HG02759 (cell line): ENCODE data around the gene EPS8L2.

Experiments
- ATAC-seq: cut with Tn5 transposase; IDR thresholded peaks from one replicate; pipeline ENCODE4 v1.9.1; 2021; ENCODE audit warnings: mild to moderate bottlenecking, moderate library complexity; ENCODE audit not compliant: unreplicated experiment

EPS8L2 gene

DNA sequence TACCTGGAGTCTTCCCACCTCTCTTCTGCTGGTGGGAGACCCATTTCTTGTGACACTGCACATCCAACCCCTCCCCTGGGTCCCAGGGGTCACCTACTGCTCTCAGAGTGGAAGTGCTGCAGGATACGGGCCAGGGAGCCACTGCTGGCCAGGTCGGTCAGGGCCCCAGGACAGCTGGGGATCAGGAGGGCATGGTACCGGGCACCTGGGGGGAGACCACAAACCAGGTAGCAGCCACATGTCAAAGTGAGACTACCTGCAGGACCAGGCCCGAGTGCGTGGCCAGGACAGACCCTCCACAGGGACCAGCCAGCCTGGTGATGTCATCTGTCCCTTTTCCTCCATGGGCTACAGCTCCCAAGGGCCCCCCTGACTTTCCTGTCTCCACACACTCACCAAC lies 67.4 kb downstream of the EPS8L2 start:
- no peak for ATAC-seq

DNA sequence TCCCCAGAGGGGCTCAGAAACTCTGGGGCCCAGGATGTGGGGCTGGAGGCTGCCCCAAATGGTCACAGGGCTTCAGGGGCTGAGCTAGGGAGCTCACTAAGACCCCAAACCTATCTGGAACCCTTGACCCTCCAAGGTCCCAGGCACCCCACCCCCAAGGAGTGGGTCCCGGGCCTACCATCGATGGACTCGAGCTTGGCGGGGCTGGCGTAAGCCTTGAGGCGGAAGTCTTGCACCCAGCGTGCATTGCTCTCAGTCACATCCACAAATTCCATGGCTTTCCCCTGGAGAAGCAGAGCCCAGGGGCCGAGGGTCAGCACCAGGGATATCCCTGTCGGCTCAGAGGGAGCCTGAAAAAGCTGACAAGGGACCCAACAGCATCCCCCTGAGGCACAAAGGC lies 67.8 kb downstream of the EPS8L2 start:
- ATAC-seq = no peak

DNA sequence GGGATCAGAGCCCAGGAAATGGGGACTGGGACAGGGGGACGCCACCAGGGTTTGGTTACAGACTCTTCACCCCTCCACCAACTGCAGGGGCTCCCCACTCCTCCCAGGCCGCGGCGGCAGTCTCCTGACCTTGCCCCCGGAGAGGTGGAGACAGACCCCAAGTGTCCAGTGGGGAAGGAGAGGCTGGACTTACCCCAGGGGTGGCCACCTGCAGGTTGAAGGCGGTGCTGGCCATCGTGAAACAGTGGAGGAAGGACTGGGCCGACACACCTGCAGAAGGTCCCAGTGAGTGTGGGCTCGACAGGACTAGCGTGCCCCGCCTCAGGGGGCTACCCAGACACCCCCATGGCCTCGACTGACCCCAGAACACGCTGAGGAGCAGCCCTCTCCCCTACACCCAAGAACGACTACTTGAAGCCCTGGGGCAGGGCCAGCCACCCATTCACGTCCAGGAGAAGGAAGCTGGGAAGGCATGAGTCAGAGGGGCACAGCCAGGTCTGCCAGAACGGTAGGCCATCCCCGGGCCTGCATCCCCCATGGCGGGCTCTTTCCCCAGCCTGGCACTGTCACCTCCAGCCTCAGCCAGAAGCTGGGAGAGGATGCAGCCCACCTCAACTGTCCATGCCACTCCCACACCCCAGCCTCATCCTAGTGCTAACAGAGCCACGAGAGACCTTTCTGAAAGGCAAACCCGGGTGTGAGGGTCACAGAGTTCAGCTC lies 69.0 kb downstream of the EPS8L2 start:
- ATAC-seq = no peak

DNA sequence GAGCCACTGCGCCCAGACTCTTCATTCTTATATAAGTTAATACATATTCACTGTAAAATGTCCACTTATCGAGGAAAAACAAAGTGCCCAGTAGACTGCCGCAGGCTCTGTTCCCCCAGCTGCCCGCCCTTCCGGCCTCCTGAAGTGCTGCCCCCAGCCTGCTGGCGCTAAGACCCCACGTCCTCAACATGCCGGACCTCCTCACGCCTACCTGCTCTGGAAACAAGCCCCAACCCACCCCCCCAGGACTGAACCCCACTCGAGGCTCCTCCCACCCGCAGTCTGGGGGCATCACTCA lies 70.2 kb downstream of the EPS8L2 start:
- ATAC-seq = no peak

DNA sequence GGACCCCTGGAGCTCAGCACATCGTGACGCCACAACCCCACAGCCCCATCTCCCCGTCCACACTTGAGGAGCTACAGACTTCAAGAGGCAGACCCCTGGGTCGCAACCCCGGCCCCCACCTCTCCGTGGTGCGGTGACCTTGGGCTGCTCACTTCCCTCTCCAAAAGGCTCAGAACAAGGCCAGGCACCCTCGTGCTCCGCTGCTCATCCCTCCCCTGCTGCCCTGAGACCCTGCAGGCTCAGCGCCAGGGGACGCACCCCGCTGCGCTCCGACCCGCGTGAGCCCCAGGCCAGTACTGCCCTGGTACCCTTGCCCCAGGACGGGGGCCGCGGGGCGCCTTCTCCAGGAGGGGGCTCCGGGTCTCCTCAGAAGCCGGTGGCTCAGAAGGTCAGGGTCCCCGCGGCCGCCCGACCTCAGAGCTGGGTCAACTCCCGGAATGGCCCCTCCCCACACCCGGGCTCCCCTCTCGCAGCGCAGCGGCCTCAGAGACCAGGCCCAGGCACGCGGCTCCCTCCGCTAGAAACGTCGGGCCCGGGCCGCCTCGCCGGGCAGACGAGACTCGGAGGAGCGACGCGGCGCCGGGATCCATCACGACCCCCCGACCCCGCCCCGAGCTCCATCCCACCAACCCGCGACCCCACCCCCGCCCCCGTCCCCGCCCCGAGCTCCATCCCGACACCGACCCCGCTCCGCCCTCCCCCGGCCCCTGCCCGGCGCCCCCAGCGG lies 70.7 kb downstream of the EPS8L2 start:
- peak; percentile 43 for ATAC-seq
